HEK293 (cell line): ENCODE data around the gene ABR.

Experiments used
- CTCF ChIA-PET: fragments of 350-600 bp; formaldehyde crosslinking; extraction: SDS; loops from one replicate; lab custom pipeline; 2021; ENCODE audit warnings: antibody characterized with exemption; lab: Yijun Ruan, JAX
- POLR2A ChIA-PET: fragments of 300-600 bp; formaldehyde crosslinking; extraction: SDS; loops from one replicate; lab custom pipeline; 2020; ENCODE audit warnings: antibody characterized with exemption, inconsistent platforms; lab: Yijun Ruan, JAX
- H3K27ac ChIP-seq: fragments of 200-500 bp; sonication (Bioruptor generic); 2 replicates; pipeline ENCODE4 v1.5.1; 2014; ENCODE audit warnings: low read depth, low read length, control low read depth, inconsistent platforms; ENCODE audit errors: extremely low read depth
- H3K36me3 ChIP-seq, 2 experiments: fragments of 200-500 bp in 1 of 2; sonication (Bioruptor generic) in 1 of 2; 1 replicate in 1 of 2; 2 replicates in 1 of 2; pipeline ENCODE4 v1.5.1; 2014 to 2017; ENCODE audit warnings: inconsistent platforms in 2 of 2, low read length in 2 of 2; ENCODE audit not compliant: control insufficient read depth in 2 of 2, insufficient read depth in 1 of 2
- H3K4me1 ChIP-seq: fragments of 200-500 bp; sonication (Bioruptor generic); 2 replicates; pipeline ENCODE4 v1.5.1; 2014; ENCODE audit warnings: mild to moderate bottlenecking, low read length, inconsistent platforms; ENCODE audit not compliant: control insufficient read depth, insufficient read depth
- H3K4me3 ChIP-seq: 2 replicates; pipeline ENCODE4 v1.5.1; 2011; ENCODE audit warnings: low read depth, mild to moderate bottlenecking, control low read depth, low read length, moderate library complexity
- H3K9me3 ChIP-seq: fragments of 200-500 bp; sonication (Bioruptor generic); 2 replicates; pipeline ENCODE4 v1.5.1; 2014; ENCODE audit warnings: low read depth, low read length, inconsistent platforms; ENCODE audit not compliant: control insufficient read depth, insufficient read depth
- SCRT2 ChIP-seq: fragments of 450-650 bp; formaldehyde crosslinking; IDR thresholded peaks from 2 replicates; pipeline ENCODE4 v1.5.1; 2016; ENCODE audit warnings: missing biosample characterization, missing genetic modification characterization
- YY1 ChIP-seq: fragments of 450-650 bp; formaldehyde crosslinking; IDR thresholded peaks from 2 replicates; pipeline ENCODE4 v1.5.1; 2018; ENCODE audit warnings: missing biosample characterization, missing genetic modification characterization
- ZBTB1 ChIP-seq: fragments of 450-650 bp; formaldehyde crosslinking; IDR thresholded peaks from 2 replicates; pipeline ENCODE4 v1.5.1; 2016; ENCODE audit warnings: missing biosample characterization, missing genetic modification characterization
- ZBTB20 ChIP-seq: fragments of 450-650 bp; formaldehyde crosslinking; IDR thresholded peaks from 2 replicates; pipeline ENCODE4 v1.5.1; 2016; ENCODE audit warnings: missing biosample characterization, missing genetic modification characterization
- ZBTB8A ChIP-seq: fragments of 450-650 bp; formaldehyde crosslinking; IDR thresholded peaks from 2 replicates; pipeline ENCODE4 v1.5.1; 2016; ENCODE audit warnings: missing biosample characterization, missing genetic modification characterization
- ZFP69B ChIP-seq: fragments of 450-650 bp; formaldehyde crosslinking; IDR thresholded peaks from 2 replicates; pipeline ENCODE4 v1.5.1; 2016; ENCODE audit warnings: missing biosample characterization, missing genetic modification characterization
- ZIC2 ChIP-seq: fragments of 450-650 bp; formaldehyde crosslinking; IDR thresholded peaks from 2 replicates; pipeline ENCODE4 v1.5.1; 2016; ENCODE audit warnings: missing biosample characterization, missing genetic modification characterization
- ZNF184 ChIP-seq: fragments of 450-650 bp; IDR thresholded peaks from 2 replicates; pipeline ENCODE4 v1.5.1; 2018; ENCODE audit warnings: missing biosample characterization, mild to moderate bottlenecking, missing genetic modification characterization
- ZNF341 ChIP-seq: fragments of 450-650 bp; formaldehyde crosslinking; IDR thresholded peaks from 2 replicates; pipeline ENCODE4; 2016; ENCODE audit warnings: low read depth, missing biosample characterization, missing genetic modification characterization
- ZNF423 ChIP-seq: fragments of 450-650 bp; formaldehyde crosslinking; IDR thresholded peaks from 2 replicates; pipeline ENCODE4 v1.5.1; 2016; ENCODE audit warnings: missing biosample characterization, missing genetic modification characterization
- ZNF529 ChIP-seq: fragments of 450-650 bp; formaldehyde crosslinking; IDR thresholded peaks from 2 replicates; pipeline ENCODE4 v1.5.1; 2017; ENCODE audit warnings: missing genetic modification characterization, missing biosample characterization; ENCODE audit not compliant: insufficient replicate concordance
- ZNF596 ChIP-seq: fragments of 450-650 bp; IDR thresholded peaks from 2 replicates; pipeline ENCODE4 v1.5.0; 2018; ENCODE audit warnings: missing biosample characterization, mild to moderate bottlenecking, missing genetic modification characterization, moderate library complexity
- ZNF600 ChIP-seq: fragments of 450-650 bp; formaldehyde crosslinking; IDR thresholded peaks from 2 replicates; pipeline ENCODE4 v1.5.1; 2016; ENCODE audit warnings: missing biosample characterization, missing genetic modification characterization
- ZNF629 ChIP-seq: fragments of 450-650 bp; formaldehyde crosslinking; IDR thresholded peaks from 2 replicates; pipeline ENCODE4 v1.5.1; 2017; ENCODE audit warnings: missing biosample characterization, missing genetic modification characterization
- ZNF707 ChIP-seq: fragments of 450-650 bp; formaldehyde crosslinking; IDR thresholded peaks from 2 replicates; pipeline ENCODE4 v1.5.1; 2016; ENCODE audit warnings: missing biosample characterization, missing genetic modification characterization
- ZNF777 ChIP-seq: fragments of 450-650 bp; formaldehyde crosslinking; IDR thresholded peaks from 2 replicates; pipeline ENCODE4 v1.5.1; 2017; ENCODE audit warnings: missing biosample characterization, missing genetic modification characterization, borderline replicate concordance
- TF ChIP-seq, protein P1 (sequence below): fragments of 450-650 bp; formaldehyde crosslinking; conservative IDR thresholded peaks from 2 replicates; pipeline ENCODE4 v1.5.1; 2016; ENCODE audit warnings: low read depth, missing biosample characterization, missing genetic modification characterization
- TF ChIP-seq, protein P2 (sequence below): fragments of 450-650 bp; formaldehyde crosslinking; IDR thresholded peaks from 2 replicates; pipeline ENCODE4 v1.5.1; 2016; ENCODE audit warnings: missing biosample characterization, missing genetic modification characterization
- TF ChIP-seq, protein P3 (sequence below): fragments of 450-650 bp; formaldehyde crosslinking; IDR thresholded peaks from 2 replicates; pipeline ENCODE4 v1.5.1; 2016; ENCODE audit warnings: missing biosample characterization, missing genetic modification characterization
- TF ChIP-seq, protein P4 (sequence below): fragments of 450-650 bp; formaldehyde crosslinking; IDR thresholded peaks from 2 replicates; pipeline ENCODE4 v1.5.1; 2016; ENCODE audit warnings: missing biosample characterization, missing genetic modification characterization
- TF ChIP-seq, protein P5 (sequence below): fragments of 450-650 bp; formaldehyde crosslinking; IDR thresholded peaks from 2 replicates; pipeline ENCODE4 v1.5.1; 2016; ENCODE audit warnings: missing biosample characterization, missing genetic modification characterization
- TF ChIP-seq, protein P6 (sequence below): fragments of 450-650 bp; formaldehyde crosslinking; IDR thresholded peaks from 2 replicates; pipeline ENCODE4 v1.5.1; 2016; ENCODE audit warnings: missing biosample characterization, missing genetic modification characterization

Gene ABR

DNA sequence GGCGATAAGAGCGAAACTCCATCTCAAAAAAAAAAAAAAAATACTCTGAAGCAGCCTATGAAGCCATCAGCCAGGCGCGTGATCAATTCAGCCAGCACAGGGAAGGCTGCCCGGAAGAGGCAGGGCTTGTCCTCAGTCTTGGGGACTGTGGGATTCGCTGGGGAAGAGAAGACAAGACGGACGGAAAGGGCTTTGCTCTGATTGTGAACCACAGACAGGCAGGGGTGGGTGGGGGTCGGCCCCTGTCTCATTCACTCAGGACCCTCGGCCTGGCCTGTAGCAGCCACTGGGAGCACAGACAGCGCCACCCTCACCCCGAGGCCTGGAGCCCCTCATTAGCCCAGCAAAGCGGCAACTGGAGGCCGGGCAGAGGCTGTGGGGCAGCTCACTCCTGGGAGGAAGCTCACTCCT lies 37.2 kb downstream of the ABR start:
- no peaks in the 10 kb centered on the region for H3K36me3 ChIP-seq
- no peak overlapping the region for H3K27ac ChIP-seq
- POLR2A ChIA-PET, result no interaction called here
- H3K9me3 ChIP-seq, result no peaks in the 10 kb centered on the region
- no peak for TF ChIP-seq ZNF707
- TF ChIP-seq, protein P1, sequence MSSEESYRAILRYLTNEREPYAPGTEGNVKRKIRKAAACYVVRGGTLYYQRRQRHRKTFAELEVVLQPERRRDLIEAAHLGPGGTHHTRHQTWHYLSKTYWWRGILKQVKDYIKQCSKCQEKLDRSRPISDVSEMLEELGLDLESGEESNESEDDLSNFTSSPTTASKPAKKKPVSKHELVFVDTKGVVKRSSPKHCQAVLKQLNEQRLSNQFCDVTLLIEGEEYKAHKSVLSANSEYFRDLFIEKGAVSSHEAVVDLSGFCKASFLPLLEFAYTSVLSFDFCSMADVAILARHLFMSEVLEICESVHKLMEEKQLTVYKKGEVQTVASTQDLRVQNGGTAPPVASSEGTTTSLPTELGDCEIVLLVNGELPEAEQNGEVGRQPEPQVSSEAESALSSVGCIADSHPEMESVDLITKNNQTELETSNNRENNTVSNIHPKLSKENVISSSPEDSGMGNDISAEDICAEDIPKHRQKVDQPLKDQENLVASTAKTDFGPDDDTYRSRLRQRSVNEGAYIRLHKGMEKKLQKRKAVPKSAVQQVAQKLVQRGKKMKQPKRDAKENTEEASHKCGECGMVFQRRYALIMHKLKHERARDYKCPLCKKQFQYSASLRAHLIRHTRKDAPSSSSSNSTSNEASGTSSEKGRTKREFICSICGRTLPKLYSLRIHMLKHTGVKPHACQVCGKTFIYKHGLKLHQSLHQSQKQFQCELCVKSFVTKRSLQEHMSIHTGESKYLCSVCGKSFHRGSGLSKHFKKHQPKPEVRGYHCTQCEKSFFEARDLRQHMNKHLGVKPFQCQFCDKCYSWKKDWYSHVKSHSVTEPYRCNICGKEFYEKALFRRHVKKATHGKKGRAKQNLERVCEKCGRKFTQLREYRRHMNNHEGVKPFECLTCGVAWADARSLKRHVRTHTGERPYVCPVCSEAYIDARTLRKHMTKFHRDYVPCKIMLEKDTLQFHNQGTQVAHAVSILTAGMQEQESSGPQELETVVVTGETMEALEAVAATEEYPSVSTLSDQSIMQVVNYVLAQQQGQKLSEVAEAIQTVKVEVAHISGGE, result 0 out of 2 replicates have a peak, but pooled peaks have one; percentile 16
- peaks cover 12% of the 10 kb centered on the region for H3K4me1 ChIP-seq
- CTCF ChIA-PET, result interaction anchor here (1.0 to 1.7 kb wide), 3 partner anchors 20 to 87 kb away, joined by 4 to 9 read pairs (median 6); no protein-coding TSS in a partner anchor
- no peak overlapping the region for H3K4me3 ChIP-seq

DNA sequence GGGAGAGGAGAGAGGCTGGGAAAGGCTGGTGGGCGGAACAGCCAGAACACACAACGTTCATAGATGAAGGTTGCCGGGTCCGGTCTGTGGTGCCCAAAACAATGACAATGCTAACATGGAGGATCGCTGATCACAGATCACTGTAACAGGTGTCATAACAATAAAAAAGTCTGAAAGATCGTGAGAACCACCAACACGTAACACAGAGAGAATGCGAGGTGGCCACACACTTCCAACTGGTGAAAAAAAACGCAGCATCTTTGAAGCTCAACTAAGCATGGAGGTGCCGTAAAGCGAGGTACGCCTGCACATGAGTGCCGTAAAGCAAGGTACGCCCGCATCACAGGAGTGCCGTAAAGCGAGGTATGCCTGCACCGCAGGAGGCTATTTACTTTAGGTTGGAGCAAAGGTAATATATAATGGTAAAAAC lies 42.3 kb downstream of the ABR start:
- ChIA-PET CTCF (interaction anchor here (0.8 to 3.0 kb wide), 6 partner anchors 13 to 81 kb away, joined by 4 to 18 read pairs (median 6); no protein-coding TSS in a partner anchor), POLR2A (interaction anchor here (0.7 kb wide), 1 partner anchor 9 kb away, joined by 3 read pairs; no protein-coding TSS in a partner anchor)
- no peak for TF ChIP-seq ZNF529 (tag by site-specific recombination)
- TF ChIP-seq ZIC2 (tag by site-specific recombination), result peak; percentile 40; the same call in 1 of the 2 replicates
- no peak for TF ChIP-seq ZNF184 (tag by site-specific recombination)
- TF ChIP-seq SCRT2 (tag by site-specific recombination), result peak; percentile 56
- TF ChIP-seq ZNF596 (tag by site-specific recombination), result no peak
- no peak for TF ChIP-seq ZNF777 (tag by site-specific recombination)
- 0 out of 2 replicates have a peak, but pooled peaks have one; percentile 46 for TF ChIP-seq YY1 (tag by site-specific recombination)
- TF ChIP-seq, protein P2, sequence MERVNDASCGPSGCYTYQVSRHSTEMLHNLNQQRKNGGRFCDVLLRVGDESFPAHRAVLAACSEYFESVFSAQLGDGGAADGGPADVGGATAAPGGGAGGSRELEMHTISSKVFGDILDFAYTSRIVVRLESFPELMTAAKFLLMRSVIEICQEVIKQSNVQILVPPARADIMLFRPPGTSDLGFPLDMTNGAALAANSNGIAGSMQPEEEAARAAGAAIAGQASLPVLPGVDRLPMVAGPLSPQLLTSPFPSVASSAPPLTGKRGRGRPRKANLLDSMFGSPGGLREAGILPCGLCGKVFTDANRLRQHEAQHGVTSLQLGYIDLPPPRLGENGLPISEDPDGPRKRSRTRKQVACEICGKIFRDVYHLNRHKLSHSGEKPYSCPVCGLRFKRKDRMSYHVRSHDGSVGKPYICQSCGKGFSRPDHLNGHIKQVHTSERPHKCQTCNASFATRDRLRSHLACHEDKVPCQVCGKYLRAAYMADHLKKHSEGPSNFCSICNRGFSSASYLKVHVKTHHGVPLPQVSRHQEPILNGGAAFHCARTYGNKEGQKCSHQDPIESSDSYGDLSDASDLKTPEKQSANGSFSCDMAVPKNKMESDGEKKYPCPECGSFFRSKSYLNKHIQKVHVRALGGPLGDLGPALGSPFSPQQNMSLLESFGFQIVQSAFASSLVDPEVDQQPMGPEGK (tag by site-specific recombination), result no peak
- peak; percentile 80 for TF ChIP-seq ZNF600
- TF ChIP-seq, protein P3, sequence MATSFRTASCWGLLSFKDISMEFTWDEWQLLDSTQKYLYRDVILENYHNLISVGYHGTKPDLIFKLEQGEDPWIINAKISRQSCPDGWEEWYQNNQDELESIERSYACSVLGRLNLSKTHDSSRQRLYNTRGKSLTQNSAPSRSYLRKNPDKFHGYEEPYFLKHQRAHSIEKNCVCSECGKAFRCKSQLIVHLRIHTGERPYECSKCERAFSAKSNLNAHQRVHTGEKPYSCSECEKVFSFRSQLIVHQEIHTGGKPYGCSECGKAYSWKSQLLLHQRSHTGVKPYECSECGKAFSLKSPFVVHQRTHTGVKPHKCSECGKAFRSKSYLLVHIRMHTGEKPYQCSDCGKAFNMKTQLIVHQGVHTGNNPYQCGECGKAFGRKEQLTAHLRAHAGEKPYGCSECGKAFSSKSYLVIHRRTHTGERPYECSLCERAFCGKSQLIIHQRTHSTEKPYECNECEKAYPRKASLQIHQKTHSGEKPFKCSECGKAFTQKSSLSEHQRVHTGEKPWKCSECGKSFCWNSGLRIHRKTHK (tag by site-specific recombination), result no peak
- TF ChIP-seq ZFP69B (tag by site-specific recombination), result no peak
- no peak for TF ChIP-seq ZNF423 (tag by site-specific recombination)
- no peak for TF ChIP-seq ZBTB8A (tag by site-specific recombination)
- TF ChIP-seq ZNF629 (tag by site-specific recombination), result 0 out of 2 replicates have a peak, but pooled peaks have one; percentile 31
- TF ChIP-seq, protein P4, sequence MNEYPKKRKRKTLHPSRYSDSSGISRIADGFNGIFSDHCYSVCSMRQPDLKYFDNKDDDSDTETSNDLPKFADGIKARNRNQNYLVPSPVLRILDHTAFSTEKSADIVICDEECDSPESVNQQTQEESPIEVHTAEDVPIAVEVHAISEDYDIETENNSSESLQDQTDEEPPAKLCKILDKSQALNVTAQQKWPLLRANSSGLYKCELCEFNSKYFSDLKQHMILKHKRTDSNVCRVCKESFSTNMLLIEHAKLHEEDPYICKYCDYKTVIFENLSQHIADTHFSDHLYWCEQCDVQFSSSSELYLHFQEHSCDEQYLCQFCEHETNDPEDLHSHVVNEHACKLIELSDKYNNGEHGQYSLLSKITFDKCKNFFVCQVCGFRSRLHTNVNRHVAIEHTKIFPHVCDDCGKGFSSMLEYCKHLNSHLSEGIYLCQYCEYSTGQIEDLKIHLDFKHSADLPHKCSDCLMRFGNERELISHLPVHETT (tag by site-specific recombination), result no peak
- TF ChIP-seq, protein P5, sequence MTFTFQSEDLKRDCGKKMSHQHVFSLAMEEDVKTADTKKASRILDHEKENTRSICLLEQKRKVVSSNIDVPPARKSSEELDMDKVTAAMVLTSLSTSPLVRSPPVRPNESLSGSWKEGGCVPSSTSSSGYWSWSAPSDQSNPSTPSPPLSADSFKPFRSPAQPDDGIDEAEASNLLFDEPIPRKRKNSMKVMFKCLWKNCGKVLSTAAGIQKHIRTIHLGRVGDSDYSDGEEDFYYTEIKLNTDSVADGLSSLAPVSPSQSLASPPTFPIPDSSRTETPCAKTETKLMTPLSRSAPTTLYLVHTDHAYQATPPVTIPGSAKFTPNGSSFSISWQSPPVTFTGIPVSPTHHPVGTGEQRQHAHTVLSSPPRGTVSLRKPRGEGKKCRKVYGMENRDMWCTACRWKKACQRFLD (tag by site-specific recombination), result no peak
- peak; percentile 77 for TF ChIP-seq ZNF341 (tag by site-specific recombination)
- TF ChIP-seq ZBTB1 (tag by site-specific recombination), result no peak
- TF ChIP-seq ZBTB20, result no peak
- TF ChIP-seq, protein P6, sequence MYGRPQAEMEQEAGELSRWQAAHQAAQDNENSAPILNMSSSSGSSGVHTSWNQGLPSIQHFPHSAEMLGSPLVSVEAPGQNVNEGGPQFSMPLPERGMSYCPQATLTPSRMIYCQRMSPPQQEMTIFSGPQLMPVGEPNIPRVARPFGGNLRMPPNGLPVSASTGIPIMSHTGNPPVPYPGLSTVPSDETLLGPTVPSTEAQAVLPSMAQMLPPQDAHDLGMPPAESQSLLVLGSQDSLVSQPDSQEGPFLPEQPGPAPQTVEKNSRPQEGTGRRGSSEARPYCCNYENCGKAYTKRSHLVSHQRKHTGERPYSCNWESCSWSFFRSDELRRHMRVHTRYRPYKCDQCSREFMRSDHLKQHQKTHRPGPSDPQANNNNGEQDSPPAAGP (tag by site-specific recombination), result no peak

More for the DNA sequence above, 42.3 kb downstream of the ABR start:
- Histone ChIP-seq H3K9me3 (no peaks in the 10 kb centered on the region), H3K4me1 (peaks cover 7% of the 10 kb centered on the region), H3K36me3 (no peaks in the 10 kb centered on the region), H3K4me3 (no peak overlapping the region), H3K27ac (no peak overlapping the region)
